ENCODE data around the gene IQCH.
"Not testable (repeated sequence)": the region's sequence is repeated elsewhere in the genome, so short reads cannot be mapped to it uniquely, and the experiment has no call there.

The IQCH gene

DNA sequence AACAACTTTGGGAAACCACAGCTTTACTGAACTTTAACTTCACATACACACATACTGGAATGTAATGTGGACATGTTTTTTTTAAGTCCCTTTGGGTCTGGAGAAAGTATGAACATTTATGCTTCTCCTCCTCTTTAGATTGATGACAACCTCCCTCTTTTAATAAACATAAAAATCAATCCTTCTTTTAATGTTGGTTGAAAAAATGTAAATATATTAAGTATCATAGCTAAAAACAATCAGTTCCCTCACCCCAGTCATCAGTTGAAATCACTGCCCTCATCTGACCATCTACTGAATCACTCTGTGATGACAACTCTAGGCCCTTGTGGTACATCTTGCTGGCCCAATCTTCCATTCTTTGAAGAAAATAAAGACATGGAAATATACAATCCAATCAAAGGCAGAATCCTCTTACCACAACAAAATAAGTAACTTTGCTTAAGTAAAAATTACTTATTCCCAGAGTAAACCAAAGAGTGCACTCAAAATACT lies 6.5 kb upstream of the IQCH start:
- no peak for DNase-seq

DNA sequence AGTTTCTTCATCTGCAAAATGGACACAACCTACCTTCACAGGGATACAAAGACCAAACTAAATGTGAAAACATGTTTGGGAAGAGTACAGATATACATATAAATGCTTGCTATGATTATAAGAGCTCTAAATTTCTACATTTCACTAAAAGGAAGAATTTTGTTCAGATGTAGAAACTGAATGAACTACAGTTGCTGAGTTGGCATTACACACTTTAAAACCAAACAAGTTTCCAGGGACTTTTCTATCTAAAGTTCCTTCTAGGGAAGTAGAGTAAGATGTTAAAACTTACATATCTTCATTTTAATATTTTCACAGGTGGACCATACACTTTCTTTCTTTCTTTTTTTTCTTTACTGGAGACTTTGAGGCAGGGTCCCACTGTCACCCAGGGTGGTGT lies 4.8 kb upstream of the IQCH start:
- DNase-seq: no peak

DNA sequence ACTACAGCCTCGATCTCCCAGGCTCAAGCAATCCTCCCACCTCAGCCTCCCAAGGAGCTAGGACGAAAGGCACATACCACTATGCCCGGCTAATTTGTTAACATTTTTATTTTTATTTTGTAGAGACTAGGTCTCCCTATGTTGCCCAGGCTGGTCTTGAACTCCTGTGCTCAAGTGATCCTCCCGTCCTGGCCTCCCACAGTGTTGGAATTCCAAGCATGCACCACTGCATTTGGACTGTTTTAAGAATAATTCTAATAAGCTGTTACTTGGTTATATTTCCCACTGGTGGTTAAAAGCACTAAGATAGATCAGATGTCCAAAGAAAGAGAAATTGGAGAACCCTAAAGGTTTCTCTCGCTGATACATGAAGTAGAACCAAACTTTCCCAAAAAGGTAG lies 3.3 kb upstream of the IQCH start:
- no peak for DNase-seq

DNA sequence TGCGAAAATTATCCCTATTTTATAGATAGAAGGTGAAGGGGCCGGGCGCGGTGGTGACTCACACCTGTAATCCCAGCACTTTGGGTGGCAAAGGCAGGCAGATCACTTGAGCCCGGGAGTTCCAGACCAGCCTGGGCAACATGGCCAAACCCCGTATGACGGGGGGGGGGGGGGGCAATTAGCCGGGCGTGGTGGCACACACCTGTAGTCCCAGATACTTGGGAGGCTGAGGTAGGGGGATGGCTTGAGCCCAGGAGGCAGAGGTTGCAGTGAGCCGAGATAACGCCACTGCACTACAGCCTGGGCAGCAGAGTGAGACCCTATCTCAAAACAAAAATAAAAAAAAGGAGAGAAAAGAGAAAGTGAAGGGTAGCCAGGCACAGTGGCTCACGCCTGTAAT lies 1.5 kb upstream of the IQCH start:
- DNase-seq: no peak

DNA sequence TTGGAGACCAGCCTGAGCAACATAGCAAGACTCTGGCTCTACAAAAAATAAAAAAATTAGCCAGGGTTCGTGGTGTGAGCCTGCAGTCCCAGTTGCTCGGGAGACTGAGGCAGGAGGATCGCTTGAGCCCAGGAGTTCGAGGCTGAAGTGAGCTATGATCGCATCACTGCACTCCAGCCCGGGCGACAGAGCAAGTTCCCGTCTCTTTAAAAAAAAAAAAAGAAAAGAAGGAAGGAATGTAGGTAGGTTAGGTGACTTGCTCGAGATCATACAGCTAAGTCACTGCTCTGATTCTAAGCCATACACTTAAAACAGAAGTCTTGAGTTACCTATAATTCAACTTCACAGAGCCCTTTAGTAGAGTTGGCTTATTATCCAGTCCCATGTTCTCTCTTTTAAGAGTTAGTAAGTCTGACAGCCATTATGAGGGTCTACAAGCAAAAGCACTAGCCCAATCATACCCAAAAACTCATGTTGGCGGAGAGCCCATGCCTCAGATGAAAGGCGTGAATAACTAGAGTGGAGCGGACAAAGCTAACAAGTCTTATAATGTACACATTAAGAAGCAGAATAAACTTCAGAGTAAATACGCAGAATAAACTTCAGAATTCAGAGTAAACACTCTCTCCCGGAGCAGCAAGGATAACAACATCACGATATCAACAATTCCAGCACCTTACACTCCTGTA lies 893 bp upstream of the IQCH start:
- DNase-seq: peak; percentile 25

DNA sequence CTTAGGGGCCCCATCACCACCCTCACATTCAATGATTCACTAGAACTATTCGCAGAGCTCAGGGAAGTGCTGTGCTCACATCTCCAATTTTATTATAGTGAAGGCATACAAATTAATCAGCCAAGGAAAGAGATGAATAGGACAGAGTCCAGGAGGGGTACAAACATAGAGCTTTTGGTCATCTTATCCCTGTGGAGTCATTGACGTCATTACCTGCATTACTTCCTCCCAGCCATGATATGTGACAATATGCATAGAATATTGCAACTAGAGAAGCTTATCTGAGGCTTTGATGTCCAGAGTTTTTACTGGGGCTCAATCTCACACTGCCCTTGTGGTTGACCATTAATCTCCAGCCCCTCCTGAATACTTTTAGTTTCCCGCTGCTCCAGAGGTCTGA lies 1.5 kb downstream of the IQCH start:
- DNase-seq: no peak

DNA sequence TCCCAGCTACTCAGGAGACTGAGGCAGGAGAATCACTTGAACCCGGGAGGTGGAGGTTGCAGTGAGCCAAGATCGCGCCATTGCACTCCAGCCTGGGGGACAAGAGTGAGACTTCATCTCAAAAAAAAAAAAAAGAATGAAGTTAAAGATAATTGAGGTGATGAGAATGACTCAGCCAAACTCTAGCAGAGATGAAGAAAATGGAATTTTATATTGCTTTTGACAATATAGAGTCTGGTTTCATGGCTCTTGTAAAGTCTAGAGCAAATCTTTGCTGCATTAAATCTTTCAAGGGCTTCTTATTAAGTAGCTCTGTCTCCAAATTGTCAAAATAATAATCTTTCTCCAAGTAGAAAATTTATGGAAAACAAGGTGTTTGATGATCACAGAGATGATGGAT lies 3.8 kb downstream of the IQCH start:
- DNase-seq: not testable (repeated sequence)

DNA sequence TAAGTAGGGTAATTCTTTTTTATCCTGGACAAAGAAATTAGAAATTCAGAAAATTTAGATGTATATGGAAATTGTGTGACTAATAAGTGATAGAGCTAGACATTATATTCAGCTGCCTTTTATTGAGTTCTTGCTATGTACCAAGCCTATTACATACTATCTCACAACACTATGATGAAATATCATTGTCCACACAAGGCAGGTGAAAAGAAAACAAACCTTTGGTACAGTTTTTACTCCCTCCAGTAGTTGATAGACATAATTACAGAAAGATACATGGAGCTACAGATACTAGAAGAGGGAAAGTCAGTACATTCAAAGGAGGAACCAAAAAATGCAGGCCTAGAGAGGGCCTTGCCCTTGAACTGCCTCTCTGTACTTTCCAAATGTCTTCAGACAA lies 4.8 kb downstream of the IQCH start:
- DNase-seq: no peak

DNA sequence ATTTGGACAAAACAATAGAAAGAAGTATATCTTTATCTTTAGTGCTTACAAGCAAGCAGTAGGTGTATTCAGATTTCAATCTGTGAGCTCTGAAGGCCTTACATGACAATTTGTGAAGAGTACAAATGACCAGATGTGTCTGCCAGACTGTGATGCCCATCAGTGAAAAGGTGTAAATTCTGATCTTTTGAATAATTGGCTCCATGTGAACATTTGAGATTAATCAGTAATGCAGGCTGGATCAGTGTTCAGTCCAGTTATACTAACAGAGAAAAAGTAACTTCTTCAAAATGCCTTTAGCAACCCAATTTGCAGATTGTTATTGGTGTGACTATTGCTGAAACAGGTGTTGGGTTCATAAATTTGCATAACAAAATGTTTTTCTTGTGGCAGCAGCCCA lies 5.2 kb downstream of the IQCH start:
- DNase-seq: no peak

DNA sequence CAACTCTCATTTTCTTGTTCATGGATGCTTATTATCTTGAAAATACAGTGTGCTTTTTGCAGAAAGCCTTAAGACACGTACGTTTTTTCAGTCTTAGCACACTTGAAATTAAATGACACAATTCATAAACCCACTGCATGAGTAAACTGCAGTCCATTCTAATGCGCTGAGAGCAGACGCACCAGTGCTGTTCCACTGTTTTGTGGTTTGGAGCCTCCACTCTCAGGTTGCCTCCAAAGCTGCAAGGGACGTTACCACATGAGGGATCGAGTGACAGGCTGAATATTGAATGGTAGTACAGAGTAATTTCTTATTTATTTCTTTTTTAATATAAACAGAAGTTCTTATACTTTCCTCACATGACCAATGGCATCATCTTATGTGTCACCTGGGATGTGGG lies 12.3 kb downstream of the IQCH start:
- DNase-seq: no peak

DNA sequence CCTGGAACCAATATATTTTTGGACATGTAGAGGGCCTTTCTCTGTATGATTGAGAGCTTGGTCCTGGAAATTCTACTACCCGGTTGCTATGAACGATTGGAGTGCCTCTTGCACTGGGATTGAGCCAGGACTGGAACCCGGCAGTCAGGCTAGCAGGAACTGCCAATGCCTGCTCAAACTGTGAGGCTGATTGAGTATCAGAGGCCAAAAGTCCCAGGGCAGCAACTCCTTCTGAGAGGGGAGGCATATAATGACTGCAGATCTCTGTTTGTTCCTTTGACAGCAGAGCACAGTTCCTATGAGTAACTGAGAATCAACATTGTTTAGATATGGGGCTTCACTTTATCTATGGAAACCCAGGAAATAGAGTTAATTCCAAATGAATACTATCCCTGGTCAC lies 12.9 kb downstream of the IQCH start:
- DNase-seq: no peak

DNA sequence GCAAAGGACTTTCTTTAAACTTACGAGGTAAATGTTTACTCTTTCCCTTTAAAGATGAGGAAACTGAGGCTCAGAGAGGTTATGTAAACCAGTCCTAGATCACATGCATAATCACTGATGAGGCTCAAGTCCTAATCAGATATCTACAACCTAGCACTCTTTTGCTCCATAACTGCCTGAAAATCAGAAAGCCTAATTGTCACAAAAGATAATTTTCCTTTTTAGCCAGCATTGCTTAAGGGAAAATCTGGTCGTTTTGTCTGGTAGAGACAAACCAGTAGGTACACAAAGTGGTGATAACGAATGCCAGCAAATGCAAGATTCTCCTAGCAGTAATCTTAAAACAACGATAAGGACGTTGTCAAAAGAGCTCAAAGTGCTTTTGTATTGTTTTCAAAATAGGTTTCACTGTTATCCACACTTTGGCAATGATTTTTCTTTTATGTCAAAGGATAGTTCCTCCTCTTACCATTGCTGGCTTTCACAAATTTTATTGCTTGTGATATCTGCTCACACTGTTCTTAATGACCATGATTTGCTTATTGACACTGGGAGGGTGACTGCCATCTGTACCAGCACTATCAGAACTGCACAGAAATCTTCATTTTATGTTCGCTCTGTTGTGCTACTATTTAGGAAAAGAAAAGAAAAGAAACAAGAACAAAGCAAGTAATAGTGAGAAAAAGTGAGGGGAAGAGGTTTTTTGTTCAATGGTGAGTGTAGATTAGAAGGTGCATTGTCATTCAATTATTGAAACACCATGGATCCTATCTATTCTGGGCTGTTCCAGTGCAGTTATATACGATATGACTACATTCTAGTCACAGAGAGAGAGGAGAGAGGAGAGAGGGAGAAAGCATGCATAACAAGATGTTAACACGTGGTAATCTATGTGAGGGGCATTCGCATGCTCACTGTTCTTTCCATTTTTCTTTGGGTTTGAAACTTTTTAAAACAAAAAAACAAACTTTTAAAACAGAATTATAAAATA lies 13.7 kb downstream of the IQCH start:
- no peak for DNase-seq

DNA sequence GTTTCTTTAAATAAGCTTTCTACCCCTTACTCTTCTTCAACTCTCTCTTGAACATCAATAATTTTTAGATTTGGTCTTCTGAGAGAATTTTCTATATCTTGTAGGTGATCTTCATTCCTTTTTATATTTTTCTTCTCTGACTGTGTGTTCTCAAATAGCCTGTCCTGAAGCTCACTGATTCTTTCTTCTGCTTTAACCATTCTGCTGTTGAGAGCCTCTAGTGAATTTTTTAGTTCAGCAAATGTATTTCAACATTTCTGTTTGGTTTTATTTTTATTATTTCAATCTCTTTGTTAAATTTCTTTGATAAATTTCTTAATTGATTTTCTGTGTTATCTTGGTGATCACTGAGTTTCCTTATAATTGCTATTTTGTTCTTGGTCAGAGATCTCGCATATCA lies 19.6 kb downstream of the IQCH start:
- DNase-seq: no peak

DNA sequence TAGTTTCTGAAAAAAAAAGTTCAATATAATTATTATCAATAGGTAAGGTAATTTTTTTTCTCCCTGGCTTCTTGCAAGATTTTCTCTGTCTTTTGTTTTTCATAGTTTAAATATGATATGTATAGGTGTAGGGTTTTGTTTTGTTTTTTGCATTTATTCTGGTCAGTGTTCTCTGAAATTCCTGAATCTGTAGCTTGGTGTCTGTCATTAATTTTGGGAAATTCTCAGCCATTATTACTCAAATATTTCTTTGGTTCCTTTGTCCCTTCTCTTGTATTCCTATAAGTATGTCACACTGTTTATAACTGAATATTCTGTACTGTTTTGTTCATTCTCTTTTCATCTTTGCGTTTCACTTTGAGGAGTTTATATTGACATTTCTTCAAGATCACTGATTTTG lies 22.1 kb downstream of the IQCH start:
- no peak for DNase-seq

DNA sequence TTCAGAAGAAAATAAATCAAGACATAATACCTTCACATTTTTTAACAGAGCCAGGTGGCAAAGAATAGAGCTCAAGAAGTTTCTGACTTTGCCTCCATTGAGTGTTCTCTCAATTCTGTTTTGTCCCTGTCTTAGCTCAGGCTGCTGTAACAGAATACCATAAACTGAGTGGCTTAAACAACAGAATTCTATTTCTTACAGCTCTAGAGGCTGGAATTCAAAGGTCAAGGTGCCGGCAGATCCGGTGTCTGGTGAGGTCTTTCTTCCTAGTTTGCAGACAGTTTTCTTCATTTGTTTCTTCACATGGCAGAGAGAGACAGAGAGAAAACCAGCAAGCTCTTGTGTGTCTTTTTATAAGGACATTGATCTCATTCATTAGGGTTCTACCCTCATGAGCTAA lies 25.6 kb downstream of the IQCH start:
- DNase-seq: no peak

DNA sequence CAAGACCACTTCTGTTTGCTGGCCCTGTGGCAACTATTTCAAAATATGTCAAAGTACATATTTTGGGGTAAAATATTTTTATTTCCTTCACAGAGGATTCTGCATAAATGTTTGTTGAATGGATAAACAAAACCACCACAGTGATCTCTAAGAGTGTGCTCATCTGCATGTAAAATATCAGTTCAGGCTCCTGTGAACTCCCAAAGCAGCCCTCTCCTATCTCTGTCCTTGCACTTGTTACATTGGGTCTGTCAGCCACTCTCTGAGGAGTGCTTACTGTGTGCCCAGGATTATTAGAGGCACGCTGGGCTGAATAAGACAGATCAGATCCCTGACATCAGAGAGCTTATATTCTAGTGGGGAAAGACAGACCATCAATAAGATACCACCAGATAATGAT lies 27.1 kb downstream of the IQCH start:
- DNase-seq: no peak

DNA sequence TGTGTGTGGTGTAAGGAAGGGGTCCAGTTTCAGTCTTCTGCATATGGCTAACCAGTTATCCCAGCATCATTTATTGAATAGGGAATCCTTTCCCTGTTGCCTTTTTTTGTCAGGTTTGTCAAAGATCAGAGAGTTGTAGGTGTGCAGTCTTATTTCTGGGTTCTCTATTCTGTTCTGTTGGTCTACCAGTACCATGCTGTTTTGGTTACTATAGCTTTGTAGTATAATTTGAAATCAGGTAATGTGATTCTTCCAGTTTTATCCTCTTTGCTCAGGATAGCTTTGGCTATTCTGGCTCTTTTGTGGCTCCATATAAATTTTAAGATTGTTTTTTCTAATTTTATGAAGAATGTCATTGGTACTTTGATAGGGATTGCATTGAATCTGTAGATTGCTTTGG lies 31.0 kb downstream of the IQCH start:
- not testable (repeated sequence) for DNase-seq

DNA sequence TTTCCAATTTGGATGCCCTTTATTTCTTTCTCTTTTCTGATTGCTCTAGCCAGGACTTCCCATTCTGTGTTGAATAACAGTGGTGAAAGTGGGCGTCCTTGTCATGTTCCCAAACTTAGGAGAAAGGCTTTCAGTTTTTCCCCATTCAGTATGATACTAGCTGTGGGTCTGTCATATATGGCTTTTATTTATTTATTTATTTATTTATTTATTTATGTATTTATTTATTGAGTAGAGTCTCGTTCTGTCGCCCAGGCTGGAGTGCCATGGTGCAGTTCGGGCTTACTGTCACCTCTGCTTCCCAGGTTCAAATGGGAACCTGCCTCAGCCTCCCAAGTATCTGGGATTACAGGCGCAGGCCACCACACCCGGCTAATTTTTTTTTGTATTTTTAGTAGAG lies 31.8 kb downstream of the IQCH start:
- DNase-seq: not testable (repeated sequence)

DNA sequence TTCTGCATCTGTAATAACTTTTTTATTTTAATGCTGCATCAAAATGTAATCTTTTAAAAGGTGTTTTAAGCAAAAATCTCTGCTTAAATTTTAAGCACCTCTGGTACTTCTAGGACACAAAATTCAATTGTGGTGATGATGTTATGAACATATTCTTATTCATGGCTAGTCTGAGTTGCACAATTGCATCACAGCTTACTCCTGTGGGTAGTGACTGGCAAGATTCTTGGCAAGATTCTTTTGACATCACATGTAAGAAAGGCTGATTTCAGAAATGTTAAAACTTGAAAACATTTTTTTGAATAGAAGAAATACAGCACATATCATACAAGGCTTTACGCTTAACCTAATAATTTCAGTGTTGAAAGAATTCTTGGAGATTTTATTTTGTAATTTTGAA lies 35.7 kb downstream of the IQCH start:
- no peak for DNase-seq

DNA sequence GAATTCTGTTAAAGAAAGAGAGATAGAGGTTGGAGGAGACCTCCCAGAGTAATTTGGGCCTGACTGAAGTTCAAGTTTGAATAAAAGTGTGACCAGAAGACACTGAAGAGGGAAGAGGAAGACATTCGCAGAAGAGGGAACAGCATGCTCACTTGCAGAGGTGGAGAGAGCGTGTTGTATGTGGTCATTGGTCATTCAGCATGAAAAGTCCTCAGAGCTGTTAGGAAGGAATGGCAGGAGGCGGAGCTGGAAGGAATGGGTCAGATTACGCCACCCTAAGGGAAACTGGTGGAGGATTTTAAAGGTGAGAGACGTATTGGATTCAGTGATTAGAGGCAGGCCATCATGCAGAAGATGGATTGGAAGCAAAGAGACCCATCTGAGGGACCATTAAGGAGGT lies 41.6 kb downstream of the IQCH start:
- no peak for DNase-seq

DNA sequence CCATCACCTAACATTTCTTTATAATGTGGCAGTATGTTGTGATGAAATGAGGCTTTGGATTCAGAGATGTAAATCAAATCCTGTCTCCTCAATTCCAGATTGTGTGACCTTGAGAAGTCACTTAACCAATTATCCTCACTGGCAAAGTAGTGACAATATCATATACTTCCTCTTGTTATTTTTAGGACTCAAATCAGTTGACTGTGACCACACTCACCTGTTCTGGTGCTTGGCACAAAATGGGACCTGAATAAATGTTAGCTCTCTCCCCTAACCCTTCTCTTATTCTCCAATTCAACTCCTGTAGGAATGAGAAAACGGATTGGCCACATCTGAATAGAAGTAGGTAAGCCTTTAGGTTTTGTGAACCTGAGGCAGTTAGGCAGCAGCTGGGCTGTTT lies 42.1 kb downstream of the IQCH start:
- DNase-seq: no peak

DNA sequence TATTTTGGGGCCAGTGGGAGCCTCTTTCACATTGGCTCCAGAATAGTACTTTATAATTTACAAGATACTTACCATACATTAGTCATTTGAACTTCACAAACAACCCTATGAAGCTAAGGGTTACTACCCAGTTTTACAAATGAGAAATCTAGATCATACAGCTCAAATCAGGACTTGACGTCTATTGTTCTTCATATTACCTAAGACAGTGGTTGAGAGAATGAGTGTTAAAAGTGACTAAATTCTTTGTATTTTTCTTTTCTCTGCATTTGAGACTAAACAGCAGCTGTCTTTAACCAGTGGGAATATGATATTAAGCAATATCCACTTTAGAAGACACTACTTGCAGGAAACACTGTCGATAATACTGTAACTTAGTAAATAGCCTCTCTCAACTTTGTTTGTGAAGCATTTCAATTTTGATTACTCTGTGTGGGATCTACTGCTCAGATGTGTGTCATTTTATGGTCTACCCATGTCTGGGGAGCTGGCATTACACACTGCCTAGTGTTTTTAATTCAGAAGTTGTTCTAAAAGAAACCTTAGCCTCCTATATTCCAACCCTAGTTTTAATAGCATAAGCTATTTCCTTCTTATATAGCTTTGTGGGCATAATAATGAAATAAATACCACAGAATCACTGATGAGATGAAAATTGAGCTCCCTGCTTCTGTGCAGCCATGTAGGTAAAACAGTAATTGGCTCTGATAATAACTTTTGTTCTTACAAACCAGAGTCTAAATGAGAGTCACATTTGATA lies 45.9 kb downstream of the IQCH start:
- DNase-seq: no peak

All from NCI-H524 treated with DMSO at 0.1 percent for 48 hours (cell line).